ENCODE measurements around the gene C12orf76. TPM values are rescaled to one million over a fixed set of nuclear protein-coding genes. Genes with fewer than 3 reads are reported as not detected.
A peak's percentile ranks its signal among the peaks of the same experiment; 100 is the strongest.

C12orf76 gene, protein sequence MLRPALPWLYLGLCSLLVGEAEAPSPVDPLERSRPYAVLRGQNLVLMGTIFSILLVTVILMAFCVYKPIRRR
- total RNA-seq (2022), result 10.8 and 11.9 TPM in 2 replicates
- Bru-seq, nascent RNA, result percentile 49 among the genes with signal in this experiment
- percentile 48 among the genes with signal in this experiment for BruChase-seq, experiment 1, labeled RNA remaining after a 2-hour chase
- BruChase-seq, experiment 2, labeled RNA remaining after a 6-hour chase, result percentile 45 among the genes with signal in this experiment
- long read RNA-seq, partial matches to known transcripts, result 12 of 19 reads
- long read RNA-seq, other reads (novel, unspliced or antisense), result 2 of 19 reads

DNA sequence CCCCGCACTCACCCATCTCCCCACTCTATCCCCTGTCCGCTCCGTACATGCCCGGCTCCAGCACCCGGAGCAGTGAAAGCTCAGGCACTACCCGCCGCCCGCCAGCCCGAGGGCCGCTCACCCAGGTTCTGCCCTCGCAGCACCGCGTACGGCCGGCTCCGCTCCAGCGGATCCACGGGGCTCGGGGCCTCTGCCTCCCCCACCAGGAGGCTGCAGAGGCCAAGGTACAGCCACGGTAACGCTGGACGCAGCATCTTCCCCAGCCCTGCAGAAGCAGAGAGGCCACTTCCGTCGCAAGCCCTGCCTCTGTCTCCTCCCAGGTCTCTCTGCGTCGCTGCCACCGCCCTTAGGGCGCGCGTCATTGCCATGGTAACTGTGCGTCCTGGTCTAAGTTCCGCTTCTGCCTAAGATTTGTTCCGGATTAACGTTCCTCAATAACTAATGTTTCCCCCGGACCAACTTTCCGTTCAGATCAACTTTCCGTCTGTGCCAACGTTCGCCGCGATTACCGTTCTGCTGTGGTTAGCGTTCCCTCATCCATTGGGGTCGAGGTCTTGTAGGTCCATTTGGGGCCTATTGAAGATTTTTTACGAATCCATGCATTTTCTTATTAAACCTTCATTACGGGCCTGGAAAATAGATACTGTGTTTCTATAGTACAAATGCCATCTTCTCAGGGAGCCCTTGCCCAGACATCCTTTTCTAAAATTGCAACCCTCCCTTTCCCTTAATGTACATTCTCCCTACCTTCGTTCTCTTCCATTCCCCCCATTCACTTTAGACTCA is at the start of gene C12orf76:
Gene C12orf76 (minus strand): TSS at position 281 of the 786 bp plus-strand sequence. CDS start 27 bp downstream, at position 254.
- TF ChIP-seq, protein P1, sequence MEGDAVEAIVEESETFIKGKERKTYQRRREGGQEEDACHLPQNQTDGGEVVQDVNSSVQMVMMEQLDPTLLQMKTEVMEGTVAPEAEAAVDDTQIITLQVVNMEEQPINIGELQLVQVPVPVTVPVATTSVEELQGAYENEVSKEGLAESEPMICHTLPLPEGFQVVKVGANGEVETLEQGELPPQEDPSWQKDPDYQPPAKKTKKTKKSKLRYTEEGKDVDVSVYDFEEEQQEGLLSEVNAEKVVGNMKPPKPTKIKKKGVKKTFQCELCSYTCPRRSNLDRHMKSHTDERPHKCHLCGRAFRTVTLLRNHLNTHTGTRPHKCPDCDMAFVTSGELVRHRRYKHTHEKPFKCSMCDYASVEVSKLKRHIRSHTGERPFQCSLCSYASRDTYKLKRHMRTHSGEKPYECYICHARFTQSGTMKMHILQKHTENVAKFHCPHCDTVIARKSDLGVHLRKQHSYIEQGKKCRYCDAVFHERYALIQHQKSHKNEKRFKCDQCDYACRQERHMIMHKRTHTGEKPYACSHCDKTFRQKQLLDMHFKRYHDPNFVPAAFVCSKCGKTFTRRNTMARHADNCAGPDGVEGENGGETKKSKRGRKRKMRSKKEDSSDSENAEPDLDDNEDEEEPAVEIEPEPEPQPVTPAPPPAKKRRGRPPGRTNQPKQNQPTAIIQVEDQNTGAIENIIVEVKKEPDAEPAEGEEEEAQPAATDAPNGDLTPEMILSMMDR (IDR thresholded peaks at IDR 0.05; ENCODE audit: insufficient read depth in 1 of 2, low read depth in 1 of 2, low read length in 1 of 2, severe bottlenecking in 1 of 2, unreplicated experiment in 1 of 2), result peak in 1 of 2 experiments; percentile 8
- no peaks in the 10 kb centered on the region for H3K9me3 Mint-ChIP-seq (ENCODE audit: unreplicated experiment)
- peaks cover 8% of the 10 kb centered on the region for H3K4me1 Mint-ChIP-seq (ENCODE audit: low read depth, unreplicated experiment)
- DNase-seq, result peak; percentile 89 to 92
- H3K27me3 Mint-ChIP-seq (ENCODE audit: insufficient read depth, unreplicated experiment), result no peaks in the 10 kb centered on the region
- H3K27ac Mint-ChIP-seq (ENCODE audit: unreplicated experiment), result peak within 1 kb of the TSS; percentile 82
- Histone ChIP-seq H3K4me1 (peaks cover 22% of the 10 kb centered on the region), H3K36me3 (ENCODE audit: control insufficient read depth, insufficient read depth, low read length) (no peaks in the 10 kb centered on the region), H3K4me3 (ENCODE audit: low read depth, low read length) (peak within 1 kb of the TSS; percentile 91), H3K9me3 (no peaks in the 10 kb centered on the region), H3K27me3 (replicated peaks; ENCODE audit: control insufficient read depth, insufficient read depth, low read length) (no peaks in the 10 kb centered on the region)
- ChIA-PET CTCF (no interaction called here), POLR2A (no interaction called here)
- BruUV-seq (replicated peaks), result no TSS peak
- H3K36me3 Mint-ChIP-seq (ENCODE audit: insufficient read depth, unreplicated experiment), result peaks cover 9% of the 10 kb centered on the region
- H3K4me3 Mint-ChIP-seq (ENCODE audit: unreplicated experiment), result peak within 1 kb of the TSS; percentile 82
- intact Hi-C loops (cut with micrococcal nuclease; ENCODE audit: unreplicated experiment), result loop anchor here (5.0 kb wide), 1 partner anchor 44 kb away; no protein-coding TSS in a partner anchor

DNA sequence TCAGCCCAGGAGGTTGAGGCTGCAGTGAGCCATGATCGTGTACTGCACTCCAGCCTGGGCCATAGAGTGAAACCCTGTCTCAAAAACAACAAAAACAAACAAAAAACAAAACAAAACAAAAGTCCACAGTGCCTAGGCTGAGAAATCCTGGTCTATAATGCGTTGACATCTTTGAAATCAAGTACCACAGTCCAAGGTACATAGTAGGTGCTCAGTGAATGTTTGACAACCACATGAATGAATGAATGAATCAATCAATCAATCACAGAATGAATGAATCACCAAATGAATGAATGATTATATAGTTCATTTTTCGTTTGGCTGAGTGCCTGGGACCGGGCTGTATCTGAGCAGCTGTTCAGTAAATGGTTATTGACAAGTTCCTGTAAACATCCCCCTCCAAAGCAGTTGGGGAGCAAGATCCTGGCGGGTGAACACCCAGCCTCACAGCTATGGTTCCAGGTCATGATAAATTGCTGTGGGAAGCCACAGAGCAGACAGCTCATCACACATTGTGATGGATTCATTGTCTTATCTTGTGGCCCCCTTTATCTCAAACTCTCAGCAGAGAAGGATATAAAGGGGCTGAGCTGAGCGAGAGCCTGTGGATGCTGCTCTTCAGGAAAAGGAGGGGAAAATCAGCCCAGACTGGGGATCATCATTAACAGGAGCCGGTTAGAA is 45.4 kb upstream of the C12orf76 start:
- no peaks in the 10 kb centered on the region for H3K9me3 ChIP-seq
- TF ChIP-seq, protein P1 (IDR thresholded peaks at IDR 0.05; ENCODE audit: insufficient read depth in 1 of 2, low read depth in 1 of 2, low read length in 1 of 2, severe bottlenecking in 1 of 2, unreplicated experiment in 1 of 2), result no peak
- Mint-ChIP-seq H3K27me3 (ENCODE audit: insufficient read depth, unreplicated experiment) (no peaks in the 10 kb centered on the region), H3K4me1 (ENCODE audit: low read depth, unreplicated experiment) (no peaks in the 10 kb centered on the region), H3K27ac (ENCODE audit: unreplicated experiment) (no peak overlapping the region), H3K4me3 (ENCODE audit: unreplicated experiment) (no peak overlapping the region), H3K36me3 (ENCODE audit: insufficient read depth, unreplicated experiment) (no peaks in the 10 kb centered on the region), H3K9me3 (ENCODE audit: unreplicated experiment) (no peaks in the 10 kb centered on the region)
- no TSS peak for BruUV-seq (replicated peaks)
- no peaks in the 10 kb centered on the region for H3K27me3 ChIP-seq (replicated peaks; ENCODE audit: control insufficient read depth, insufficient read depth, low read length)
- intact Hi-C loops (cut with micrococcal nuclease; ENCODE audit: unreplicated experiment), result loop anchor here (5.0 kb wide), 1 partner anchor 46 kb away; the partner anchor contains the start of gene C12orf76
- ChIA-PET CTCF (no interaction called here), POLR2A (no interaction called here)
- no peak overlapping the region for H3K4me3 ChIP-seq (ENCODE audit: low read depth, low read length)
- H3K4me1 ChIP-seq, result peaks cover 12% of the 10 kb centered on the region
- no peak for DNase-seq
- no peaks in the 10 kb centered on the region for H3K36me3 ChIP-seq (ENCODE audit: control insufficient read depth, insufficient read depth, low read length)

DNA sequence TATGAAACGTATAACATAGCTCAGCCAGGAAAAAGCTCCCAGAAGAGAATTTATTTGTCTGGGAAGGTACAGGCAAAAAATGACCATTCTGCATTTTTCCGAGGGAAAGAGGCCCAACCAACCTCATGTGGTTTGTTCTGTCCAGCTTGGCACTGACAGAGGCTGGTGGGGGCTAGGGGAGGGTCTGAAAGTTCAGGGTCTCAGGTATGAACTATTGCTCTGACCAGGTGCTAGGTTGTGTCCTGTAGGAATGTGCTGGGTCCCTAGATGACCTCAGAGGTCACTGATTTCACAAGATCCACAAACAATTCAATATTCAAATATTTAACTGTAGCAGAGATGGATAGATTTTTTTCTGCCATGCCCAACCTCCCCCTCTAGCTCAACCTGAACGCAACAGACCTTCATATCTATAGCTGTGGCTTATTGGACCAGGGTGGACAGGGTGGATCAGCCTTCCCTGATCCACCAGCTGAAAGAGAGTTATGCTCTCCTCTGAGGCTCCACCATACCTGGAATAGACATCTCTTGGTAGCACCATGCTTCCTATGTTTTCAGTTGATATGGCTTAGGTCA is 42.9 kb upstream of the C12orf76 start:
- TF ChIP-seq, protein P1 (IDR thresholded peaks at IDR 0.05; ENCODE audit: insufficient read depth in 1 of 2, low read depth in 1 of 2, low read length in 1 of 2, severe bottlenecking in 1 of 2, unreplicated experiment in 1 of 2), result no peak
- no peaks in the 10 kb centered on the region for H3K9me3 Mint-ChIP-seq (ENCODE audit: unreplicated experiment)
- no peak overlapping the region for H3K4me3 ChIP-seq (ENCODE audit: low read depth, low read length)
- no peaks in the 10 kb centered on the region for H3K4me1 Mint-ChIP-seq (ENCODE audit: low read depth, unreplicated experiment)
- intact Hi-C loops (cut with micrococcal nuclease; ENCODE audit: unreplicated experiment), result loop anchor here (5.0 kb wide), 1 partner anchor 44 kb away; the partner anchor contains the start of gene C12orf76
- H3K27me3 ChIP-seq (replicated peaks; ENCODE audit: control insufficient read depth, insufficient read depth, low read length), result no peaks in the 10 kb centered on the region
- no peaks in the 10 kb centered on the region for H3K36me3 Mint-ChIP-seq (ENCODE audit: insufficient read depth, unreplicated experiment)
- no peak overlapping the region for H3K4me3 Mint-ChIP-seq (ENCODE audit: unreplicated experiment)
- H3K27ac Mint-ChIP-seq (ENCODE audit: unreplicated experiment), result no peak overlapping the region
- no peaks in the 10 kb centered on the region for H3K36me3 ChIP-seq (ENCODE audit: control insufficient read depth, insufficient read depth, low read length)
- no peaks in the 10 kb centered on the region for H3K9me3 ChIP-seq
- DNase-seq, result peak; percentile 49 to 53
- H3K27me3 Mint-ChIP-seq (ENCODE audit: insufficient read depth, unreplicated experiment), result no peaks in the 10 kb centered on the region
- CTCF ChIA-PET, result interaction anchor here (0.8 to 1.3 kb wide), 4 partner anchors 9 to 340 kb away, joined by 3 to 7 read pairs (median 4); no protein-coding TSS in a partner anchor
- POLR2A ChIA-PET, result no interaction called here
- BruUV-seq (replicated peaks), result no TSS peak
- H3K4me1 ChIP-seq, result peaks cover 12% of the 10 kb centered on the region

All from Caco-2 (cell line).